ENCODE measurements around the gene TPST1.

DNA sequence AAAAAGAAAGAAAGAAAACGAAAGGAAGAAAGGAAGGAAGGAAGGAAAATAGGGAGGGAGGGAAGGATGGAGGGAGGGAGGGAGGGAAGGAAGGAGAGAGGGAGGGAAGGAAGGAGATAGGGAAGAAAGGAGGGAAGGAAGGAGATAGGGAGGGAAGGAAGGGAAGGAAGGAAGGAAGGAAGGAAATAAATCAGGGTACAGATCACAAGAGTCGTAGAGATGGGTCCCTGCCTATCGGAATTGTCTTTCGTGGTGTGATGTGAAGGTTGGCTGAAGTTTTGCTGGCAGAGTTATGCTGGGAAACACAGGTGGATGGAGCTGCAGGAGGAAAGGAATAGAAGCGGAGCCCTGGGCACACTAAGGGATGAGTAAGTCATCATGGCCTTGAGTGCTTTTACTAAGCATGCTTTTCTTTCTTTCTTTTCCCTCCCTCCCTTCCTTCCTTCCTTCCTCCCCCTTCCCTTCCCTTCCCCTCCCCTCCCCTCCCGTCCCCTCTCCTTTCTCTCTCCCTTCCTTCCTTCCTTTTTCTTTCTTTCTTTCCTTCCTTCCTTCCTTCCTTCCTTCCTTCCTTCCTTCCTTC lies 11.9 kb upstream of the TPST1 start:
- no peak for TF ChIP-seq GATA2 (IDR thresholded peaks at IDR 0.05; ENCODE audit: low read depth, low read length)
- no peak for TF ChIP-seq GATA3 (IDR thresholded peaks at IDR 0.05; ENCODE audit: low read depth, low read length)
